Measurements from ENCODE around the gene TYRP1.

DNA sequence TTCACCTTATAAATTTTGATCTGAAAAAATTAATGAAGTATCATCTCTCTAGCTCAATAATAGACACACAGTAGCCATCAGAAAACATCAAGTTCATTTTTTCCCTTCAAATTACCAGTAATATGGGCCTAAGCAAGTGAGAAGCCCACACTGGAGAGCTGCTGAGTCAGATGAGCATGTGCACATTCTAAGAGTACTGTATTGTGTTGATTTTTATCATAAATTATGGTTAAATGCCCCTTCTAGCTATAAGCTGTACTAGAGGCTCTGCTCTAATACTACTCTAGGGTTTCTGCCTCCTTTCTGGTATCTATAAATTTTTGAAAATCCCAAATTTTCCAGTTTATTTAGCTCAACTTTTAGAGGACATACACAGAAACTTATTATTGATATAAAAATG, 42.1 kb upstream of the TYRP1 start:
- TF ChIP-seq, protein P1, sequence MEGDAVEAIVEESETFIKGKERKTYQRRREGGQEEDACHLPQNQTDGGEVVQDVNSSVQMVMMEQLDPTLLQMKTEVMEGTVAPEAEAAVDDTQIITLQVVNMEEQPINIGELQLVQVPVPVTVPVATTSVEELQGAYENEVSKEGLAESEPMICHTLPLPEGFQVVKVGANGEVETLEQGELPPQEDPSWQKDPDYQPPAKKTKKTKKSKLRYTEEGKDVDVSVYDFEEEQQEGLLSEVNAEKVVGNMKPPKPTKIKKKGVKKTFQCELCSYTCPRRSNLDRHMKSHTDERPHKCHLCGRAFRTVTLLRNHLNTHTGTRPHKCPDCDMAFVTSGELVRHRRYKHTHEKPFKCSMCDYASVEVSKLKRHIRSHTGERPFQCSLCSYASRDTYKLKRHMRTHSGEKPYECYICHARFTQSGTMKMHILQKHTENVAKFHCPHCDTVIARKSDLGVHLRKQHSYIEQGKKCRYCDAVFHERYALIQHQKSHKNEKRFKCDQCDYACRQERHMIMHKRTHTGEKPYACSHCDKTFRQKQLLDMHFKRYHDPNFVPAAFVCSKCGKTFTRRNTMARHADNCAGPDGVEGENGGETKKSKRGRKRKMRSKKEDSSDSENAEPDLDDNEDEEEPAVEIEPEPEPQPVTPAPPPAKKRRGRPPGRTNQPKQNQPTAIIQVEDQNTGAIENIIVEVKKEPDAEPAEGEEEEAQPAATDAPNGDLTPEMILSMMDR (IDR thresholded peaks at IDR 0.05), result no peak
- TF ChIP-seq POLR2A (IDR thresholded peaks at IDR 0.05), result no peak
